A549 (cell line): ENCODE data around the gene TMPRSS5.

Source experiments
- CTCF ChIP-seq: fragments of >200 bp; sonication (Bioruptor Twin); formaldehyde crosslinking; IDR thresholded peaks from 3 replicates; pipeline ENCODE4 v1.5.1; 2016
- POLR2A ChIP-seq: IDR thresholded peaks from 2 replicates; pipeline ENCODE4 v1.6.1; 2012; ENCODE audit warnings: mild to moderate bottlenecking, low read length
- TF ChIP-seq, protein P1 (sequence below): fragments of 450-650 bp; IDR thresholded peaks from 2 replicates; pipeline ENCODE4 v1.6.1; 2014; ENCODE audit warnings: antibody characterized with exemption
- TF ChIP-seq, protein P2 (sequence below): IDR thresholded peaks from 2 replicates; pipeline ENCODE4 v1.6.1; 2012

DNA sequence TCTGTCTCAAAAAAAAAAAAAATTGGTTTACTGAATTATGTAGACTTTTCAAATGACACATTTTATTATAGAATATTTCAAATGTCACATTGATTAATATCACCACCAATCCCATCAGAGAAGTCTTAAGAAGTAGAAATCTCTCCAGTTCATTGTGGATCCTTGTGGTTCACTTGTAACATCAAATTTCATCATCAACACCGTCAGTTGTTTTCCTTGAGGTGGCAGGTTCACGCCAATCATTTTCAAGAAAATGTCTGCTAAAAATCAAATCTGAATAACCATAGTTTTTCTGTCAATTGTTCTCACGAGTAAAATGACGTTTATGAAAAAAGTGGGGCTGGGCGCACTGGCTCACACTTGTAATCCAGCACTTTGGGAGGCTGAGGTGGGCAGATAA lies 50.3 kb downstream of the TMPRSS5 start:
- TF ChIP-seq CTCF, result no peak
- TF ChIP-seq POLR2A, result no peak
- TF ChIP-seq, protein P1, sequence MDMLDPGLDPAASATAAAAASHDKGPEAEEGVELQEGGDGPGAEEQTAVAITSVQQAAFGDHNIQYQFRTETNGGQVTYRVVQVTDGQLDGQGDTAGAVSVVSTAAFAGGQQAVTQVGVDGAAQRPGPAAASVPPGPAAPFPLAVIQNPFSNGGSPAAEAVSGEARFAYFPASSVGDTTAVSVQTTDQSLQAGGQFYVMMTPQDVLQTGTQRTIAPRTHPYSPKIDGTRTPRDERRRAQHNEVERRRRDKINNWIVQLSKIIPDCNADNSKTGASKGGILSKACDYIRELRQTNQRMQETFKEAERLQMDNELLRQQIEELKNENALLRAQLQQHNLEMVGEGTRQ, result no peak
- TF ChIP-seq, protein P2, sequence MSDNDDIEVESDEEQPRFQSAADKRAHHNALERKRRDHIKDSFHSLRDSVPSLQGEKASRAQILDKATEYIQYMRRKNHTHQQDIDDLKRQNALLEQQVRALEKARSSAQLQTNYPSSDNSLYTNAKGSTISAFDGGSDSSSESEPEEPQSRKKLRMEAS, result no peak
